OCI-LY7 (cell line): ENCODE measurements around the gene PITPNM3.

Experiments
- CTCF ChIP-seq: fragments of 200-600 bp; sonication (generic); conservative IDR thresholded peaks from 2 replicates; pipeline ENCODE4 v1.5.1; 2014; ENCODE audit warnings: mild to moderate bottlenecking, antibody characterized with exemption, low read length, moderate library complexity, mixed read lengths
- EZH2phosphoT487 ChIP-seq: fragments of 200-600 bp; sonication (generic); IDR thresholded peaks from 2 replicates; pipeline ENCODE4 v1.6.1; 2018; ENCODE audit warnings: low read depth, borderline replicate concordance, mild to moderate bottlenecking, mixed run types, antibody characterized with exemption, low read length, moderate library complexity, mixed read lengths

GRCh38 chr17:6448473-6448872, 107.9 kb downstream of the PITPNM3 start:
- no peak for TF ChIP-seq CTCF
- TF ChIP-seq EZH2phosphoT487: no peak
